Measurements from ENCODE around the gene MED14.

- TF ChIP-seq EZH2 (IDR thresholded peaks at IDR 0.05; ENCODE audit: borderline replicate concordance, insufficient read depth, low read depth, low read length, poor library complexity, severe bottlenecking): no peak
- TF ChIP-seq CTCF (IDR thresholded peaks at IDR 0.05): no peak
Measured at GRCh38 chrX:40607381-40607780, 128.0 kb downstream of the MED14 start.

Data from B cell (primary cell).